ENCODE measurements around the gene PI4KB. TPM values are rescaled to one million over a fixed set of nuclear protein-coding genes. Genes with fewer than 3 reads are reported as not detected.
A peak's percentile ranks its signal among the peaks of the same experiment; 100 is the strongest.

PI4KB gene
- total RNA-seq, 4 donors from 2014 or later: 15.9 to 155 (median 44.1) TPM

DNA sequence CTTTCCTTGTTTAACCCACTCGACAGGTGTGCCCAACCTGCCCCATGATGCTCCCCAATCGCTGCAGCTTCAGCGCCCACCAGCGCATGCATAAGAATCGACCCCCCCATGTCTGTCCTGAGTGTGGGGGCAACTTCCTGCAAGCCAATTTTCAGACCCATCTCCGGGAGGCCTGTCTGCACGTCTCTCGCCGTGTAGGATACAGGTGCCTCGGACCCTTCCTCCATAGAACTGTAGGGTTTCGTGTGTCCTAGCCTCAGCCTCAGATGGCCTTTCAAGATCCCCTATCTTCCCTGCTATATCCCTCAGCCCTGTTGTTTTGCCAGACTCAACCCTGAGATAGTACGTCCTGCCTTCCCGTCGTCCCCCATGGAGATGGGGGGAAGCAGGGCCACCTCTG is 38.7 kb downstream of the PI4KB start:
- no peaks in the 10 kb centered on the region for H3K27me3 ChIP-seq
- no peaks in the 10 kb centered on the region for H3K36me3 ChIP-seq
- no peaks in the 10 kb centered on the region for H3K9me3 ChIP-seq
- TF ChIP-seq POLR2A (IDR thresholded peaks at IDR 0.05): no peak
- TF ChIP-seq CTCF (IDR thresholded peaks at IDR 0.05): no peak
- H3K27ac ChIP-seq: no peak overlapping the region
- intact Hi-C loops (cut with DNase I; ENCODE audit: low total_unique reads): no loop called here
- no peak overlapping the region for H3K4me3 ChIP-seq
- peaks cover 0 to 8% of the 10 kb centered on the region in 2 donors for H3K4me1 ChIP-seq
- DNase-seq: no peak

- H3K4me1 ChIP-seq: peaks cover 0 to 11% of the 10 kb centered on the region in 2 donors
- no peaks in the 10 kb centered on the region for H3K9me3 ChIP-seq
- DNase-seq: no peak
- no peak overlapping the region for H3K27ac ChIP-seq
- H3K4me3 ChIP-seq: no peak overlapping the region
- no peaks in the 10 kb centered on the region for H3K36me3 ChIP-seq
- TF ChIP-seq CTCF (IDR thresholded peaks at IDR 0.05) (no peak), POLR2A (IDR thresholded peaks at IDR 0.05) (no peak)
- no peaks in the 10 kb centered on the region for H3K27me3 ChIP-seq
- intact Hi-C loops (cut with DNase I; ENCODE audit: low total_unique reads): no loop called here
Measured at GRCh38 chr1:151287767-151288500, 39.3 kb downstream of the PI4KB start.

- no peak for DNase-seq
- intact Hi-C loops (cut with DNase I; ENCODE audit: low total_unique reads): no loop called here
- no peaks in the 10 kb centered on the region for H3K9me3 ChIP-seq
- H3K4me1 ChIP-seq: peaks cover 0 to 11% of the 10 kb centered on the region in 2 donors
- H3K27me3 ChIP-seq: no peaks in the 10 kb centered on the region
- no peak overlapping the region for H3K27ac ChIP-seq
- no peak overlapping the region for H3K4me3 ChIP-seq
- TF ChIP-seq POLR2A (IDR thresholded peaks at IDR 0.05) (no peak), CTCF (IDR thresholded peaks at IDR 0.05) (no peak)
- H3K36me3 ChIP-seq: no peaks in the 10 kb centered on the region
Measured at GRCh38 chr1:151287341-151287699, 39.9 kb downstream of the PI4KB start.

DNA sequence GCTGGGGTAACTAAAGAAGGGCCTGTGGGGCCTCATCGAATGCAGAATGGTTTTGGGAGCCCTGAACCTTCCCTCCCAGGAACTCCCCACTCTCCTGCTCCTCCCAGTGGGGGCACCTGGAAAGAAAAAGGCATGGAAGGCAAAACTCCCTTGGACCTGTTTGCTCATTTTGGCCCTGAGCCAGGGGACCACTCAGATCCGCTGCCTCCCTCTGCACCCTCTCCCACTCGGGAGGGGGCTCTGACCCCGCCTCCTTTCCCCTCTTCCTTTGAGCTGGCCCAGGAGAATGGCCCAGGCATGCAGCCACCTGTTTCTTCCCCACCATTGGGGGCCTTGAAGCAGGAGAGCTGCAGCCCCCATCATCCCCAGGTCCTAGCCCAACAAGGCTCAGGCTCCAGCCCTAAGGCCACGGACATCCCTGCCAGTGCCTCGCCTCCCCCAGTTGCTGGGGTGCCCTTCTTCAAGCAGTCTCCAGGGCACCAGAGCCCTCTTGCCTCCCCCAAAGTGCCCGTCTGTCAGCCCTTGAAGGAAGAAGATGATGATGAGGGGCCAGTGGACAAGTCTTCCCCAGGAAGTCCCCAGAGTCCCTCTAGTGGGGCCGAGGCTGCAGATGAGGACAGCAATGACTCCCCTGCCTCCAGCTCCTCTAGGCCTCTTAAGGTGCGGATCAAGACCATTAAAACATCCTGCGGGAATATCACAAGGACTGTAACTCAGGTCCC is 40.4 kb downstream of the PI4KB start:
- Histone ChIP-seq H3K4me1 (peaks cover 0 to 11% of the 10 kb centered on the region in 2 donors), H3K27ac (no peak overlapping the region), H3K27me3 (no peaks in the 10 kb centered on the region), H3K36me3 (no peaks in the 10 kb centered on the region), H3K4me3 (no peak overlapping the region), H3K9me3 (no peaks in the 10 kb centered on the region)
- no peak for DNase-seq
- TF ChIP-seq POLR2A (IDR thresholded peaks at IDR 0.05) (no peak), CTCF (IDR thresholded peaks at IDR 0.05) (no peak)
- intact Hi-C loops (cut with DNase I; ENCODE audit: low total_unique reads): no loop called here

GRCh38 chr1:151284013-151284577 is 43.1 kb downstream of the PI4KB start:
- Histone ChIP-seq H3K4me3 (no peak overlapping the region), H3K27ac (peak overlapping the region in 1 of 2 donors; percentile 97), H3K36me3 (no peaks in the 10 kb centered on the region), H3K9me3 (no peaks in the 10 kb centered on the region), H3K27me3 (no peaks in the 10 kb centered on the region), H3K4me1 (peaks cover 0 to 15% of the 10 kb centered on the region in 2 donors)
- TF ChIP-seq POLR2A (IDR thresholded peaks at IDR 0.05): no peak
- TF ChIP-seq CTCF (IDR thresholded peaks at IDR 0.05): no peak
- no peak for DNase-seq
- intact Hi-C loops (cut with DNase I; ENCODE audit: low total_unique reads): no loop called here
